ENCODE measurements around the gene TBC1D5.
"Not testable (repeated sequence)": the region's sequence is repeated elsewhere in the genome, so short reads cannot be mapped to it uniquely, and the experiment has no call there.

Gene TBC1D5

DNA sequence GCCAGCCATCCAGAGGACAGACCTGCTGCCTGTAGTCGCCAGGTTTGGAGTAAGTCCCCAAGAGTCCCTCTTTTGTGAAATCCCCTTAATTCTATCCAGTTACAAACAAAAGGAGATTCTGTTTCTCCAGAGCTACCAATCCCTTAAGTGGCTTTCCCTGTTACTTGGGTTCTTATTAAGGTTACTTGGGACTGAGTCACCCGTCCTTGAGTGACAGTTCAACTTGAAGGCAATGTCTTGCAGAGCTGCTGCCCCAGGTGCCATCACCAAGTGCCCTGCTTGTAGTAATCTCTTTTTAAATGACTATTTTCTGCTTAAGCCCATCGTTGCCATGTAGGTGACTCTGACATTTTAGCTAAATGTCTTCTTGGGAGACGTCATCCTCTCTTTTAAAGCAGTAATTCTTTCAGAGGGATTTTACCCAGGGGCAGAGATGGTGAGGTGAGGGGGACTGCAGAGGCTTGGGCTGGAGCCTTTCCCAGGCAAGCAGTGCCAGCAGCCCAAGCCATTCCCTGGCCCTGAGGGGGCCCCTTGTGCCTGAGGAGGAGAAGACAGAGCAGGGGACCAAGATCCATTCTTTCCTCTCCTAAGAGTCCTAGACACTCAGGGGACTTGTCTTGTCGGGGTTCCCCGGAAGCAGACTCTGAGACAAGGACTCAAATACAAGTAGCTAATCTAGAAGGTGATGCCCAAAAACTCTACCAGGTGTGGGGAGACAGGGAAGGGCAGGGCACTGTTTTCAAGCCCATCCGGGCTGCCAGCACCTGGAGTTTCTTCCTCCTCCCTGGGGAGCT, 604.0 kb downstream of the TBC1D5 start:
- no peak for DNase-seq

- no peak for DNase-seq
Observed at GRCh38 chr3:17137321-17137826, 605.1 kb downstream of the TBC1D5 start.

- DNase-seq: no peak
Observed at GRCh38 chr3:17136136-17136721, 606.2 kb downstream of the TBC1D5 start.

- DNase-seq: no peak
Observed at GRCh38 chr3:17135696-17136095, 606.7 kb downstream of the TBC1D5 start.

DNA sequence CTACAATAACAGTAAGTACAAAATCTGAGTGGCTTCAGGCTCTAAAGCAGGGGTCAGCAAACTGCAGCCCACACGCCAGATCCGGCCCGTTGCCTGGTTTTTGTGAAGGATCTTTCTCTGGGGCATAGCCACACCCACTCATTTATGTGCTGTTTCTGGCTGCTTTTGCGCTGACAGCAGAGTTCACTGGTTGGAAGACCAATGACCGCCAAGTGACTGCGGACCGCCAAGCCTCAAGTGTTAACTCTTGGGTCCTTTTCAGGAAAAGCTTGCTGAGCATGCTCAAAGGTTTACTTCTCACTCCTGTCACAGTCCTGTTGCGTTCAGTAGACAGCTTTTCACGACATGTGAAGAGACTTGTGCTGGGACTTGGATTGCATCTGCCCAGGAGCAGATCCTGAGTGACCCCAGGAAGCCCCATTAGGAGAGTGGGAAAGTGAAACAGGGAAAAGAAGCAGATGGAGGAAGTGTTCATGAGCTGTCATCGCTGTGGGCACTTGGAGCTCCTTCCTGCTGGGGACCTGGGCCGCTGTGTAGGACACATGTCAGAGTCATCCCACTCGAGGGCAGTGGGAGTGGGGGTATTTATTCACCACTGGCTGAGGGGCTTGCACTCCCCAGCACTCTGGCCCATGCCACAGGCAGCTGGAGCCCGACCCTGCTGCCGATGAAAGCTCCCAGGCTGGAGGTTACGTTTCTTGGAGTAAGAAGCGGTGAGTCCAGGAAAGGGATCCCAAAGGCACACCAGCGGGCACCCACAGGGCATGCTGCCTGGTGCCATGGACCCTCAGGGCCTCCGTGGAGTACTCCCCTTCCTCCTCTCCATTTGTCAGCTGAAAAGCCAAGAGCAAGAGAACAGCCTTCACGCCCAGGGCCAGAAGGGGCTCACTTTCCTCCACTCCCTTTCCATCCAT, 608.5 kb downstream of the TBC1D5 start:
- no peak for DNase-seq

GRCh38 chr3:17132286-17133115, 609.9 kb downstream of the TBC1D5 start:
- DNase-seq: no peak

DNA sequence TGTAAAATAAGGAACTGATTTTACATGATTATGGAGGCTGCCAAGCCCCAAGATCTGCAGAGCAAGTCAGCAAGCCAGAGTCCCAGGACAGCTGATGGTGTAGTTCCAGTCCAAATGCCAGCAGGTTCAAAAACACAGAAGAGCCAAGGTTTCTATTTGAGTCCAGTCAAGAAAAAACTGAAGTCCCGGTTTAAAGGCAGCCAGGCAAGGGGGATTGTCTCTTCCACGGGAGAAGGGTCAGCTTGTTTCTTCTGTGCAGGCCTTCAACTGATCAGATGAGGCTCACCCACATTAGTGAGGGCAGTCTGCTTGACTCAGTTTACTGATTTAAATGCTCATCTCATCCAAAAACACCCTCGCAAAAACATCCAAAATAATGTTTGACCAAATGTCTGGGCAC, 611.5 kb downstream of the TBC1D5 start:
- DNase-seq: no peak

- DNase-seq: no peak
Observed at GRCh38 chr3:17129556-17129955, 612.9 kb downstream of the TBC1D5 start.

DNA sequence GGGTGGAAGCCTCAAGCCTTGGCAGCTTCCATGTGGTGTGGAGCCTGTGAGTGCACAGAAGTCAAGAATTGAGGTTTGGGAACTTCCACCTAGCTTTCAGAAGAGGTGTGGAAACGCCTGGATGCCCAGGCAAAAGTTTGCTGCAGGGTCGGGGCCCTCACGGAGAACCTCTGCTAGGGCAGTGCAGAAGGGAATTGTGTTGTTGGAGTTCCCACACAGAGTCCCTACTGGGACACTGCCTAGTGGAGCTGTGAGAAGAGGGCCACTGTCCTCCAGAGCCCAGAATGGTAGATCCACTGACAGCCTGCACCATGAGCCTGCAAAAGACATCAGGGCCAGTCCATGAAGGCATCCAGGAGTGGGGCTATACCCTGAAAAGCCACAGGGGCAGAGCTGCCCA, 613.8 kb downstream of the TBC1D5 start:
- DNase-seq: not testable (repeated sequence)

DNA sequence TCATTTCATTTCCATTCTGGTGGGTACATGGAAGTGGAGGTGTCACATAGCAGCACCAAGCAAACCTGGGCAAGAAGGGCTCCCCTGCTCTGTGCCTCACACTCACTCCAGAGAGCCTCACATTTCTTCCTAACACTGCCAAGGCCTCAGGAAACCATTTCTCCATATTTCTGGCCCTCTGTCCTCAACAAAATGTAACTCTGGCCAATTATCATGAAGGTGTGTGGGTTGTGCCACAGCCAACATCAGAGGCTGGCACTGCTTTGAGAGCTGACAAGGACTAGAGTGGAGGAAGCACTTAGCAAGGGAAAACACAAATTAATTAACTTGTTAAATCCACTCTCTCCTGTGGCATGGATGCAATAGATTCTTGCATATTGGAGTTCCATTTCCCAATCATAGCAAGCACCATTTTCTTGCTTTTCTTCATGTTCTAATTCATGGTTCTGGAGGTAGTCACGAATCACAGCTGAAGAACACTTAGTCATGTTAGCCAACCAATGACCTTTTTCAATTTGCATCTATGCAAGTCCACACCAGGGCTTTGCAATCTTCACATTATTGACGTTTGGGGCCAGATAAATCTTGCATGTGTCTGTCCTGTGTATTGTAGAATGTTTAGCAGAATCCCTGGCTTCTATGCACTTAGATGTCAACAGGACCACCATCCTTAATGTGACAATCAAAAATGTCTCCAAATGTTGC, 616.5 kb downstream of the TBC1D5 start:
- DNase-seq: no peak

DNA sequence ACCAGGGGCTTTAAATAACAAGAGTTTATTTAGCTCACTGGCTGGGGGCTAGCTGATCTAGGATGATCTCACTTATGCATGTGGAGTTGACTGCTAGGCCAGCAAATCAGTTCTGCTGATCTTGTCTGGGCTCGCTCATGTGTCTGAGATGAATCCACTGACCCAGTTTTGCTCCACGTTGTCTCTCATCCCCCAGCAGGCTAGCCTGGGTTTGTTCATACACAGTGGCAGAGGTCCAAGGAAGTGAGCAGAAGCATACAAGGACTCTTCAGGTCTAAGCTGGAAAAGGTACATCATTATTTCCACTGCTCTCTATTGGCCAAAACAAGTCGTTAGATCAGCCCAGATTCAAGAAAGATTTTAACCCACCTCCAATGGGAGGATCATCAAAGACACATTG, 619.7 kb downstream of the TBC1D5 start:
- no peak for DNase-seq

- no peak for DNase-seq
Observed at GRCh38 chr3:17121336-17121735, 621.1 kb downstream of the TBC1D5 start.

DNA sequence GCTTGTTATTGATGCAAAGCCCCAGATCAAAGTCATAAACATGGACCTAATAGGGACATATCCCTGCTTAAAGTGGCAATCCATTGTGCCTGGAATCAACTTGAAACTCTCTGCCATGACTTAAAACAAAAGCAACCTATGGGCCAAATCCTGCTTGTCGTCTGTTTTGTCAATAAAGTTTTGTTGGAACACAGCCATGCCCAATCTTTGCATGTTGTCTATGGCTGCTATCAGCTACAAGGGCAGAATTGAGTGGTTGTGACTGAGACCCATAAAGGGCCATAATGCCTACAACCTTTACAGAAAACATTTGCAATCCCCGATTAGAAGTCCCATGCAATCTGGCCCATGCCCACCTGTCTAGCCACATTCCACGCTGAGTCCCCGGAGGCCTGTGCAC, 622.3 kb downstream of the TBC1D5 start:
- DNase-seq: no peak

DNA sequence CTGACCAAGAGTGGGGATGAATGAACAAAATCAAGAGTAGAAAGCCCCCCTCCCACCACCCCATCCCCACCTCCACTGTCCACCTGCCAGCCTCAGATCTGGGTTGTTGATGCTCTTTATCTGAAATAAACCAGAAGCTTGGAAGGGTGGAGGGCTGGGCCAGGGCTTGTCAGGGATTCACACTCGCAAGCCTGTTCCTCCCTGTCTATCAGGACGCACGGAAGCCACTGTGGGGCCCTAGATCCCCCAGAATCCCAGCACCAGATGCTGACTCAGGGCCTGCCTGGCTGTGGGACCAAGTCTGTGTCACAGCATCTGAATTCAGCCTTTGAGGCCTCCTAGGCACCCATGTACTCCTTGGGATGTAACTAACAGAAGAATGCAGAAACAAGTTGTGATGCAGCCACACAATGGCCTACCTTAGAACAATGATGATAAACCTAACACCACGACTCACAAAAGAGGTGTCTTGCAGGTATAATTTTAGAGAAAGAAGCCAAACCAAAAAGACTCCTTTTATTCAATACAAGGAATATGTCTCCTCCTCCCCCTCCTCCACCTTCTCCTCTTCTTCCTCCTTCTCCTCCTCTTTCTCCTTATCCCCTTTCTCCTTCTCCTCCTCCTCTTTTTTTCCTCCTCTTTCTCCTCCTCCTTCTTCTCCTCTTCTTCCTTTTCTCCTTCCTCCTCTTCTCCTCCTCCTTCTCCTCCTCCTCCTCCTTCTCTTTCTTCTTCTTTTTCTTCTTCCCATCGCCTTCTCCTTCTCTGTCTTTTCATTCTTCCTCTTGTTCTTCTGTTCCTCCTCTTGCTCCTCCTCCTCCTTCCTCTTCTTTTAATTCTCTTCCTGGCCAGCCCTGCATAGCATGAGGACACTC, 623.0 kb downstream of the TBC1D5 start:
- no peak for DNase-seq

- no peak for DNase-seq
Observed at GRCh38 chr3:17118771-17119170, 623.7 kb downstream of the TBC1D5 start.

GRCh38 chr3:17116007-17116600, 626.3 kb downstream of the TBC1D5 start:
- DNase-seq: no peak

DNA sequence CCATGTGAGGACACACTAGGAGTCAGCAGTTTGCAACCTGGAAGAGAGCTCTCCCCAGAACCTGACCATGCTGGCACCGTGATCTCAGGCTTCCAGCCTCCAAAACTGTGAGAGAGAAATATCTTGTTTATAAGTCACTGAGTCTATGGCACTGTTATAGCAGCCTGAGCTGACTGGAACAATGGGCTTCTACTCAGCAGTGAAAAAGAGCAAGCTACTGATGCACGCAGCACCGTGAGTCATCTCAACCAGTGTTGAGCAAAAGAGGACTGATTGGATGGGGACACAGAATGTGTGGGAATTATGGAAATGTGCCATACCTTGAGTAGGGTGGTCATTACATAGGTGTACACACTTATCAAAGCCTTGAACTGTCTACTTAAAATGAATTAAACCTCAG, 627.2 kb downstream of the TBC1D5 start:
- no peak for DNase-seq

GRCh38 chr3:17111586-17111985, 630.8 kb downstream of the TBC1D5 start:
- DNase-seq: no peak
